NCI-H226 (cell line): ENCODE measurements around the gene BAZ2B.
"Not testable (repeated sequence)": the region's sequence is repeated elsewhere in the genome, so short reads cannot be mapped to it uniquely, and the experiment has no call there.

ENCODE experiments used
- DNase-seq: peaks from one replicate; pipeline ENCODE4 v3.0.0-alpha.2; 2015

The BAZ2B gene

DNA sequence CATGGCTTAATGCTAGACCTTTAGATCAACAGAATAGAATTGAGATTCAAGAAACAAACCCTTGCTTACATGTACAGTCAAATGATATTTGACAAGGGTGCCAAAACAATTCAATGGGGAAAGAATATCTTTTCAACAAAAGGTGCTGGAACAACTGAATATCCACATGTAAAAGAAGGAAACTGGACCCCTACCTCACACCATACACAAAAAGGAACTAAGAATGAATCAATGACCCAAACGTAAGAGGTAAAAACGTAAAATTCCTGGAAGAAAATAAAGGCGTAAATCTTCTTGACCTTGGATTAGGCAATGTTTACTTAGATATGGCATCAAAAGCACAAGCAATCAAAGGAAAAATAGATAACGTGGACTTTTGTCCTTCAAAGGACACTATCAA is 43.1 kb downstream of the BAZ2B start:
- DNase-seq = no peak

DNA sequence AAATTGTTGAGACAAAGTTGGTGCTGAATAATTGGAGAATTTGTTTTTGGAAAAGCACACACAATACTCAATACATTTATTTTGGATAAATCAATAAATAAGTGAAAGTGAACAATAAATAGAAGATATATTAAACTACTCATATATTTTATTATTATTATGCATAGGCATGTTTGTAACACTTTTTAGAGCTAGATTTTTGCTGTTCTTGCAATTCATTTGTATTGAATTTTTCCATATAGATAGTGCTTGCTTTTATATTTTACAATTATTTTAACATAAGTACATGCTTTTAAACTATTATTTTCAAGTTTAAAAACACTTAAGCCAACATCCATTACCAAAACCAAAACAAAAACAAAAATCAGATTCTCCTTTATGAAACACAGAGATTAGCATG is 43.9 kb downstream of the BAZ2B start:
- no peak for DNase-seq

GRCh38 chr2:159571540-159572260 is 44.6 kb downstream of the BAZ2B start:
- DNase-seq = no peak

DNA sequence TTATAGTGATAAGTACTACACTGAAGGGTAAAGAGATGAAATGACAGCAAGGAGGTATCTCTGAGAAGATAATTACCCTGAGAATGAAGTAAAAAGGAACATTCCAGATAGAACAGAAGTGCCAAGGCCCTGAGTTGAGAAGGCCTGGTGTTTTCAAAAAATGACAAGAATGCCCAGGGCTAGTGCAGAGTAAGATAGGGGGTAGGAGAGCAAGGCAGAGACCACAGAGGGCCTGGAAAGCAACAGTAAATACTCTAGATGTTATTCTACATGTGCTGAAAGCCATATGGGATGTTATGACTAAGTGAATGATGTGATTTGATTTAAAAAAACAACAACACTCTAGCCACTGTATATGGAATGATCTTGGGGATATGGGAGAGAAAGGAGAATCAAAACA is 52.3 kb downstream of the BAZ2B start:
- DNase-seq = peak; percentile 14

- no peak for DNase-seq
Measured at GRCh38 chr2:159562248-159562647, 54.1 kb downstream of the BAZ2B start.

DNA sequence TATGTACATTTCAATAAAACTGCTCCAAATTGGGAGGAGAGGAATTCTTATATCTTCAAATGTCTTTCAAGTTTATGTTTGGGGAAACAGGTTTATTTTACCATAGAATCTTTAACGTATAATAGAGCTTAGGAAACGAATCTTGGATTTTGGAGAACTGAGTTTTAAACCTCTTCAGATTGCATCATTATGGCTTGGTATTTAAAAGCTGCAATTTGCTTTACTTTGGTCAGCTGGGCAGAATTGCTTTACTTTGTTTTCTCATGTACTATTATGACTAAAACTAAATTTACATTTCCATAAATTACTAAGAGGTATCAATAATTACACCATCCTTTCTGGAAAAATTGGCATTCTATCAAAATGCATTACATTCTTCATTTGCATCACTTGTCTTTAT is 54.6 kb downstream of the BAZ2B start:
- DNase-seq = no peak

- no peak for DNase-seq
Measured at GRCh38 chr2:159561242-159561641, 55.1 kb downstream of the BAZ2B start.

- DNase-seq = no peak
Measured at GRCh38 chr2:159559034-159559433, 57.3 kb downstream of the BAZ2B start.

DNA sequence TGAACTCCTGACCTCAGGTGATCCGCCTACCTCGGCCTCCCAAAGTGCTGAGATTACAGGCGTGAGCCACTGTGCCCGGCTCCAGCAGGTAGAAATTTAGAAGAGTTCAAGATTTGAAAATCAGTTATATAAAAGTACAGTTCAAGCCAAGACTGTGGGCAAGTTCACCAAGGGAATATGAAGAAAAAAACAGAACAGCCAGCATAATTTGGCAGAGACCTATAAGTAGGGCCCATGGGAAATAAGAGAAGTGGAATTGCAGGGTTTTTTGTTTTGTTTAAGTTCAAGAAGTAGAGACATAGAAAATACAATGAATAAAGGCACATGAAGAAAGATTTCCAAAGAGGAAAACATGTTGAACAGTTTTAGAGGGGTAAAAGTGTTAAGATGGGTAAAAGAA is 57.9 kb downstream of the BAZ2B start:
- no peak for DNase-seq

DNA sequence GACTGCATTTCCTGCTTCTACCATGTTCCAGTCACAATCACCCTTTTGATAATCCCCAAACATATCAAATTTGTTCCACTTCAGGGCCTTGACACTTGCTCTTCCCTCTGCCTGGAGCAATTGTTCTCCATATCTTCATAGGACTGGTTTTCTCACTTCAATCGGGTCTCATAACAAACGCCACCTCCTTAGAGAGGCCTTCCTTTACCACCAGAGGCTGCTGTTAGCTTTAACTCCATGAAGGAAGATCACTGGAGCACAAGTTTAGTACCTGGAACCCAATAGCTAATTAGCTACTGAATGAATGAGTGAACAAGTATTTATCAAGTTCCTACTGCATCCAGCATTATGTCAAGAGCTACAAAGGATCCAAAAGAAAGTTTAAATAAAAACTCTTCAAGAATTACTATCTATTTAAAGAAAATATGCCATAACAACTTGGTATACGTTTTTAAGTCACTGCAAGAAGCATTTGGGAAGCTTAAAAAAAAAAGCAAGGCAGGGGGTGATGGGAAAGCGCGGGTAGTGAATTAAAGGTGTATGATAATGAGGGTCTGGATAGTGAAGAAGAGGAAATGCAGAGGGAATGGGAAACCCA is 58.8 kb downstream of the BAZ2B start:
- no peak for DNase-seq

GRCh38 chr2:159555651-159556392 is 60.5 kb downstream of the BAZ2B start:
- DNase-seq = no peak

- DNase-seq = no peak
Measured at GRCh38 chr2:159553727-159554126, 62.6 kb downstream of the BAZ2B start.

GRCh38 chr2:159551806-159552205 is 64.5 kb downstream of the BAZ2B start:
- no peak for DNase-seq

DNA sequence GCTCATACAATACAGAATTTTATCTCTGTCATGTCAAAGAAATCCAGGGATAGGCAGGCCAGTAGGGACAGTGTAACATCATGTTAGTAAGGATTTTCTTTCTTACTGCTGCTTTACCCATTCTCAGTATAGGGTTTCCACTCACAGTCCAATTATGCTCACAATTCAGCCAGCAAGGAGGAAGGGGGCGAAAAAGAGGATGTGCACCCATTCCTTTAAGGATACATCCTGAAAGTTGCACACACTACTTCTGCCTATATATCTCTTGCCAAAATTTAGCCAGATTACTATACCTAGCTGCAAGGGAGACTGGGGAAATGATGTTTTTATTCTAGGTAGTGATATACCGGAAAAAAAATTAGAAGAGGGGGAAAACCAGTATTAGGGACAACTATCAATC is 66.1 kb downstream of the BAZ2B start:
- no peak for DNase-seq

DNA sequence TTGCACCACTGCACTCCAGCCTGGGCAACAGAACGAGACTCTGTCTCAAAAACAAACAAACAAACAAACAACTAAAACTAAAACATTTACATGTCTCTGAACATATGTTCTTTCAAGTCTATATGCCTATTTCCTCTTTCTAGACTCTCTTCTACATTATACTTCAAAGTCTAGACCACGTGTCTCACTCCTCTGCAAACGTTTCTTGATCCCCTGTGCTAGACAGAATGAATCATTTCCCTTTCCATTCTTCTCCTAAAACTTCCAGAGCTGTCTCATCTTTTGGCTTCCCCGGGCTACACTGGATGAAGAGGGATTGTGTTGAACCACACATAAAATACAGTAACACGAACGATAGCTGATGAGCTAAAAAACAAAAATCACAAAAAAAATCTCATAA is 67.1 kb downstream of the BAZ2B start:
- peak; percentile 52 for DNase-seq

- DNase-seq = no peak
Measured at GRCh38 chr2:159546716-159547430, 69.5 kb downstream of the BAZ2B start.

GRCh38 chr2:159546039-159546438 is 70.3 kb downstream of the BAZ2B start:
- DNase-seq = no peak

DNA sequence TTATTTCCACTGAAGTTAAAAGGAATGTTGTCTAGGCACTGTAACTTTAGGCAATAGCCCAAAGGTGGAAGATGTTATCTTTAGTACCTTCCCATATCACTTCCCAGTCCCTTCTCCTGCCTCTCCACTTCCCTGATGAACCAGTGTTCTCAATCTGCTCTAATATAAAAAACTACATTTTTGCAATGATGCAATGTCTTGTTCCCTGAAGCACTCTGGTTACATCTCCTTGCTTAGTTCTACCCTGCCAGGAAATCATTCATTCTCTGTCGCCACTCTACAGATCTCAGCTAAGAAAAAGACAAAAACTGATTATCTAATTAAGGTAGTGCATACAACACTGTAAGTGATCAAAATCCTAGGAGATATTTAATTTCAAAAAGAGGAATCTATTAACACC is 71.3 kb downstream of the BAZ2B start:
- peak; percentile 49 for DNase-seq

GRCh38 chr2:159542101-159542500 is 74.2 kb downstream of the BAZ2B start:
- DNase-seq = no peak

- DNase-seq = no peak
Measured at GRCh38 chr2:159539701-159540100, 76.6 kb downstream of the BAZ2B start.

GRCh38 chr2:159538801-159539200 is 77.5 kb downstream of the BAZ2B start:
- no peak for DNase-seq

GRCh38 chr2:159535261-159535660 is 81.1 kb downstream of the BAZ2B start:
- DNase-seq = not testable (repeated sequence)

GRCh38 chr2:159531475-159531874 is 84.9 kb downstream of the BAZ2B start:
- DNase-seq = no peak

DNA sequence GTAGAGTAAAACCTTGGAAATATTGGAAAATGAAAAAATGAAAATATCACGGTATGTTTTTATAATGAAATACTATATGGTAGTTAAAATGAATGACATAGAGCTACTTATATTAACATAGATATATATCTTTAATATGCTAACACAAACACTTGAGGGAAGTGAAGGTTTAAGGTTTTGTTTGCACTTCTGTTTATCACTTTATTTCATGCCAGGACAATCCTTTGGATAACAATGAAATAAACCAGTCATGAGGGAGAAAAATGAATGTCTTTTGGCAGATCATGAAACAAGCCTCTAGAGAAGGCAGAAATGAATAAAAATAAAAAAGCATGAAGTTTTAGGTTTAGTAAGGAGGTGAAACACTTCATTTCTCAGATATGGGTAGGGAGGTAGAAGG is 89.9 kb downstream of the BAZ2B start:
- no peak for DNase-seq
